ENCODE results near the gene PFN1.

The PFN1 gene

DNA sequence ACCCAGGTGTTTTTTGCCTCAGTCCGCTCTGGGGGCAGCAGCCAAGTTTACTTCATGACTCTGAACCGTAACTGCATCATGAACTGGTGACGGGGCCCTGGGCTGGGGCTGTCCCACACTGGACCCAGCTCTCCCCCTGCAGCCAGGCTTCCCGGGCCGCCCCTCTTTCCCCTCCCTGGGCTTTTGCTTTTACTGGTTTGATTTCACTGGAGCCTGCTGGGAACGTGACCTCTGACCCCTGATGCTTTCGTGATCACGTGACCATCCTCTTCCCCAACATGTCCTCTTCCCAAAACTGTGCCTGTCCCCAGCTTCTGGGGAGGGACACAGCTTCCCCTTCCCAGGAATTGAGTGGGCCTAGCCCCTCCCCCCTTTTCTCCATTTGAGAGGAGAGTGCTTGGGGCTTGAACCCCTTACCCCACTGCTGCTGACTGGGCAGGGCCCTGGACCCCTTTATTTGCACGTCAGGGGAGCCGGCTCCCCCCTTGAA, 51.1 kb downstream of the PFN1 start:
- DNase-seq (ENCODE audit: low read depth in 3 of 3, low spot score in 1 of 3): no peak

DNA sequence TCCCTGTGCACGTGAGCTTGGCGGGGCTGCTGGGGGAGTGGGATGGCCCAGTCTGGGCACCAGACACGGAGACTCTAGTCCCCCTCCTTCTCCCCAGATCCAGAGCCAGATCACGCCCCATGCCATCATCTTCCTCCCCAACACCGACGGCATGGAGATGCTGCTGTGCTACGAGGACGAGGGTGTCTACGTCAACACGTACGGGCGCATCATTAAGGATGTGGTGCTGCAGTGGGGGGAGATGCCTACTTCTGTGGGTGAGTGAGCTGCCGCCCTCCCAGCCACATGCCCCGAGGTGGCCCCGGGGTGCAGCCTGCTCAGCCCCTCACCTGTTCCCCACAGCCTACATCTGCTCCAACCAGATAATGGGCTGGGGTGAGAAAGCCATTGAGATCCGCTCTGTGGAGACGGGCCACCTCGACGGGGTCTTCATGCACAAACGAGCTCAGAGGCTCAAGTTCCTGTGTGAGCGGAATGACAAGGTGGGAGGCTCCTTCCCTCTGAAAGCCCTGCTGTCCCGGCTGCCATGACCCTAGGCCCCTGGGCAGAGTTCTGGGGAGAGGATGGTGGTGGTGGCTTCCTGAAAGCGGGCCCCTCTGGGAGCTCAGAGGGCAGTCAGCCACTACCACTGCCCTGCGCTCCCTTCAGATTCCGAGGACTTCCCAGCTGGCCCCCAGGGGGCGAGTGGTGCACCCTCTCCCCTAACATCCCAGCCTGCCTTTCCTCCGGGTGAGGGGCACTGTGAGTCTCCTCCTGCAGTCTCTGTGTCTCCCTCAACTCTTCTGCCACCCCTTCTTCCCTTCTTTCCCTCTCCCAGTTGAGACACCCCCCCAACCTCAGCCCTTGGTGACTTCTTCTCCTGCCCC, 51.8 kb downstream of the PFN1 start:
- no peak for DNase-seq (ENCODE audit: low read depth in 3 of 3, low spot score in 1 of 3)

DNA sequence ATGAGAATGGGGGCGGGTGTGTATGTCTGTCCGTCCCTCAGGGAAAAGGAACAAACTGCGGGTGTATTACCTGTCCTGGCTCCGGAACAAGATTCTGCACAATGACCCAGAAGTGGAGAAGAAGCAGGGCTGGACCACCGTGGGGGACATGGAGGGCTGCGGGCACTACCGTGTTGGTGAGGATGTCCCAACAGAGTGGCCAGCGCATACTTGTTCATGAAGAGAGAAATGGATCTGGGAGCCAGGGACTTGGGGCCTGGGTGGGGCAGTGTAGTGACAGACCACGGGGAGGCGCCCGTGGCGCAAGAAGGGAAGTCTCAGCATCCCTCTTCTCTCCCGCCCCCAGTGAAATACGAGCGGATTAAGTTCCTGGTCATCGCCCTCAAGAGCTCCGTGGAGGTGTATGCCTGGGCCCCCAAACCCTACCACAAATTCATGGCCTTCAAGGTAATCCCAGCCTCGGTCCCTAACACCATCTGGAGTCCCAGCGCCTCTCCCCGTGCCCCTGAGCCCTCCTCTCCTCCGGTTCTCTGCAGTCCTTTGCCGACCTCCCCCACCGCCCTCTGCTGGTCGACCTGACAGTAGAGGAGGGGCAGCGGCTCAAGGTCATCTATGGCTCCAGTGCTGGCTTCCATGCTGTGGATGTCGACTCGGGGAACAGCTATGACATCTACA, 52.5 kb downstream of the PFN1 start:
- no peak for DNase-seq (ENCODE audit: low read depth in 3 of 3, low spot score in 1 of 3)

Measured in stimulated activated CD4-positive, alpha-beta T cell treated with anti-CD3 and anti-CD28 coated beads, TNF-alpha, amount 100 ng/mL, for 1 hour (primary cell).